NCI-H187 treated with DMSO at 0.1 percent for 48 hours (cell line): Measurements from ENCODE around the gene EPB41.
"Not testable (repeated sequence)": the region's sequence is repeated elsewhere in the genome, so short reads cannot be mapped to it uniquely, and the experiment has no call there.

ENCODE experiments used
- DNase-seq: peaks from one replicate; lab custom pipeline; 2025; lab: John Stamatoyannopoulos, UW

EPB41 gene

DNA sequence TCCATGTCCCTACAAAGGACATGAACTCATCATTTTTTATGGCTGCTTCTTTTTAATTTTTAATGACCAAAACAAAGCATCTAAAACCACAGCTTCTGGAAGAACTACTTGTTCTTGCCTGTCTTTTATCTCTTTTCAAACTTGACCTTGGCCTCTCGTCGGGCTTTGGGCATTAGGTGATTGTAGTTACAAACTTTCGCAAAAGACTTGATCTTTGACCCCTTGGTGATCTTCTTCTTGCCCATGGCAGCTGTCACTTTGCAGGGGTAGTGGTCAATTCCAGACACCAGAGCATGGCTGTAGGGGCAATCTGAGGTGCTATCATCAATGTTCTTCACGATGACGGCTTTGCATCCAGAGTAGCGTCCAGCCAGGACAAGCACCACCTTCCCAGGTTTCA, 67.8 kb downstream of the EPB41 start:
- DNase-seq = no peak

DNA sequence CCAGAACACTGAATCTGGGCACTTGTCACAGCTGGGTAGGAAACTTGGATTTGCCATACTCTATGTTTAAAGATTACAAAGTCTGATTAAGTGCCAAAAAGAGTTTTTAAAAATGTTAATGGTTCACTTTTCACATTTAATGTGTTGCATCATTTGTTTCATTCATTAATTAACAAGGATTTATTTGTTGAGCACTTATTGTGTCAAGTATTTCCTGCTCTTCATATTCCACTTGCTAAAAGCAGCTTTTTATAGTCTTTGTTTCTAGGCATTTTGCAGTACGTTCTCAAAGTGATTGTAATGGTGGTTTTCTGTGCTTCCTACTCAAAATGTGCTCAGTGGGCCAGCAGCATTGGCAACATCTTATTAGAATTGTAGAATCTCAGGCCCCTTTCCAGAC, 68.7 kb downstream of the EPB41 start:
- no peak for DNase-seq

DNA sequence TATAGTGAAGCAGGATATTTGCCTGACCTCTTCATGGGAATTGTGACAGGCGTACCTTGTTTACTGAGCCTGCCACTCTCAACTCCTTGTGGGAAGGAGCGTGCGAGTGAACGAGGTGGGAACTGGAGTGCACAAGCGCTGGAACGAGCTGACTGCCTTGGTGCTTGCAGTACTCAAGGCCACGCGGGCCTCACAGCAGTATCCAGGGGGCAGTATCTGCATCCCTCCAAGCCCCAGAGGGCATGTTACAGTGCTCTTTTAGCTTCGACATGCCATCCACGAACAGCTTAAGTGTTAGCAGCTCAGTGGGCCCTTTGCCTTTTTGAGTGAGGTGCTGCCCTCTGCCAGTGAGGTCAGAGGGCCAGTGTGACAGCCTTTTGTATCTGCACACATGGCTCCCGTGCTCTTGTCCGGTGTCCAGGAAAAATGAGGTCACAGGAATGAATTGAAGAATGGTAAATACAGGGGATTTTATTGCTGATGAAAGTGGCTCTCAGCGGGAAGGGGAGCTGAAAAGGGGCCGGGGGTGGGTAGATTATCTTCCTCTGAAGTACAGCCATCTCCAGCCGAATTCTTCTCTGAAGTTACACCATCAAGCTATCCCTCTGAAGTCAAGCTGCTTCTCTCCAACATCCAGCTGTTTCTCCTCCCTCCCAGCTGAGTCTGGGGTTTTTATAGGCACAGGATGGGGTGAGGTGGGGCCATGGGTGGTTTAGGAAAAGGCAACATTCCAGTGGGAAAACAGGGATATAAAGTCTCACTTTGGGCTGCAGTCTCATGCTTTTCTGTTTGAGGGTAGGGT, 69.3 kb downstream of the EPB41 start:
- DNase-seq = no peak

DNA sequence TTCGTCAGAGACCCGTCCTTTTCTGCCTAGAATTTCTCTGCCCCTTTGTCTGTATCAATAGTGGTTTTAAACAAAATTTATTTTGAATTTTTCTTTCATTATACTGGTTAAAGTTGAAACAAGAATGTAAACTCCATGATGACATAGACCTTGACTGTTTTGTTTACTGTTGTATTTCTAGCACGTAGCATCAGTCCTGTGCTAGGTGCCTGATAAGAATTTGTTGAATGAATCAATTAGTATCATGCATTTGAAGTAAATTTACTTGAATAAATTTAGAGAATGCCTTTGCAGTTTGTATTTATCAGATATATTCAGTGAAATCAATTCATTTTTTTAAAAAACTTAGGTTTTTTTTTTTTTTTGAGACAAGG, 69.9 kb downstream of the EPB41 start:
- no peak for DNase-seq

DNA sequence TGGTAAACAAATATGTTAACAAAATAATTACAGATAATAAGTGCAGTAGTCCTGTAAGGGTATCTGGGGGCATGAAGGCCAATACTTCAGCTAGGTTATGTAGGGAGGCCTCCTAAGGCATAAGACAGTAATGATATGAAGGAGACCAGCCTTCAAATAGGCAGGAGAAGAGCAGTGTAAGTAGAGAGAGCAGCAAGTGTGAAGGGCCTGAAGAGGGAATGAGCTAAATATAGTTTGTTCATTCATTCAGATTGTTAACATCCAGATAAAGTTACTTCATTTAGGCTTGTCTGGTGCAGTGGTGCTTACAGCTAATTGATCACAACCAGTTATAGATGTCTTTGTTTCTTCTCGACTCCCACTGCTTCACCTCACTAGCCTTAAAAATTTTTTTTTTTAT, 71.1 kb downstream of the EPB41 start:
- no peak for DNase-seq

DNA sequence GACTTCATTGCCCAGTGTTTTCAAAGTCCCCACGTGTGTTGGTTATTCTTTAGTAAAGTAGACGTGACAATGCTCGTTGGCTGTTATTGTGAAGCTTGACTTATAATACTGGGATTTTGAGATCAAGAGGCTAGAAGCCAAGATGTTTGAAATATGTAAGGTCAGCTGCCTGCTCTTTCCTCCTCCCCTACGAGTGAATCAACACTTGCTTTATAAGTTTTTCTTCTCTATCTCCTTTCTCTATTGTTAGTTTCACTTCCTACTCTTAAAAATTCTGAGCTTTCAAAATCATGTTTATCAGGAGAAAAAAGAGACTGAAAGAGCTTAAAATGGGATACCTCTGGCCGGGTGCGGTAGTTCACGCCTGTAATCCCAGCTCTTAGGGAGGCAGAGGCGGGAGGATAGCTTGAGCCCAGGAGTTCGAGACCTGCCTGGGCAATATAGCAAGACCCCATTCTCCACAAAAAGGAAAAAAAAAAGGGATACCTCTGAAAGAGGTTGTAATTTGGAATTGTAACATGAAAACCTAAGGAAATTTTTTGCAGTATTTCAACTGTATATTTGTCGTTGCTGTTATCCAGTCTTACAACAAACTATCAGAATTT, 72.0 kb downstream of the EPB41 start:
- no peak for DNase-seq

DNA sequence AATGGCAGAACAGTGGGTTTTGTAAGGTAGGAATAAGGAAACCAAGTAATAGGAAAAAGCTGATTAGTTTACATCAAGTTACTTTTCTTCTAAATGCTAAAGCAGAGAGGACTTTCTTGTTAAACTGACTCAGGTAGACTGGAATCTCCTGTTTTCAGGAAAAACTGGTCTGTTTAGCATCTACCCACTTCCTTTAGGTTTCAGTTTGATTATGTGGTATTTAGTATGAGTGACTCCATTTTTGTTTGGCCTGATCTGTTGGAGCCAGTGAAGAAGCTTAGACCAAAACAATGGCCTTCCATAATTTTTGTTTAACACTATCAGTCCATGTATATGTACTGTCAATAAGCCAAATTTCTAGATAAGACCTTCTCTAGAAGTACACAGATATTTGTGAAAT, 88.4 kb downstream of the EPB41 start:
- no peak for DNase-seq

DNA sequence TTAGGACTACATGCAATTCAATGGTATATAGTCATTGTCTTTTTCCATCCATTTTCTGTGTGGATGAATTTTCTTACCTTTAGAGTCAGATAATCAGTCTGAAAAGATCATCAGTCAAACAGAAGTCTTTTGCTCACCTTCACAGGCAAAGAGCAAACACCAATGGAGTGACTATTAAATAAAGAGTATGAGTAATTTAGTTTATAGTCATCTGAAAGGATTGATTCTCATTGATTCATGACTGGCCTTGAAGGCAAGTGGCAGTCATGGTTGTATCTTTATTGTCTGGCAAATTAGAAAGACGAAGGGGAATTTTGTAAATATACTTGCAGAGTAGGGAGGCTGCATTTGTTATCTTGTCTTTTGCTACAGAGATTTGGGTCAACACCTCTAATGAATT, 89.9 kb downstream of the EPB41 start:
- DNase-seq = no peak

DNA sequence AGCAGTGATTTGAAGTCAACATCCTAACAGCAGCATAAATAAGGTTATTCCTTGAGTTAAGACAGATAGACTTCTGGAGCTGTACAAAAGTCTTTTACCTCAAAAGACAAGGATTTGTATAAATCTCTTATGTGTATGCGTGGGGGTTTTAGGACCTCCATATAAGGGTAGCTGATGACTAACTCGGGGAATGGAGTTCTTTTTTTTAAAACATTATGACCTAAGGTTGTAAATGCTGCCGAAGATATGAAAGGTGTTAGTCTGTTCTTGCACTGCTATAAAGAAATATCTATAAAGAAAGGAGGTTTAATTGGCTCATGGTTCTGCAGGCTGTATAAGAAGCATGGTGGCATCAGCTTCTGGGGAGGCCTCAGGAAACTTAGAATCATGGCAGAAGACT, 90.4 kb downstream of the EPB41 start:
- no peak for DNase-seq

DNA sequence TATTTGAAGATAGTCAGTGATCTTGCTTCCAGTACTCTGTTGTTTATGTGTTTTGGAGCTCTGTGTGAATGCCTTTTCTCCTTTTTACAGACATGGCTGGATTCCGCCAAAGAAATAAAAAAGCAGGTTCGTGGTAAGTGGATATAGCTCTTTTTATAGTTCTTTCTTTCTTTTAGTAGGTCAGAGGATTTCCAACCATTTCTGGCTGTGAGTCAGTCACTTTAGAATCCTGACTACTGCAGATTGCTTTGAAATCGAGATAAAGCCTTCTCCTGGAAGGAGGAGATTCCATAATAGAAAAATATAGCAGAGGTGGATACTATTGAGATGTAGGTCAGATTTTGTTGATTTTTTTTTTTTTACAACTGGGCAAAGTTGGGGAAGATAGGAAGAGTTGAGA, 97.4 kb downstream of the EPB41 start:
- no peak for DNase-seq

DNA sequence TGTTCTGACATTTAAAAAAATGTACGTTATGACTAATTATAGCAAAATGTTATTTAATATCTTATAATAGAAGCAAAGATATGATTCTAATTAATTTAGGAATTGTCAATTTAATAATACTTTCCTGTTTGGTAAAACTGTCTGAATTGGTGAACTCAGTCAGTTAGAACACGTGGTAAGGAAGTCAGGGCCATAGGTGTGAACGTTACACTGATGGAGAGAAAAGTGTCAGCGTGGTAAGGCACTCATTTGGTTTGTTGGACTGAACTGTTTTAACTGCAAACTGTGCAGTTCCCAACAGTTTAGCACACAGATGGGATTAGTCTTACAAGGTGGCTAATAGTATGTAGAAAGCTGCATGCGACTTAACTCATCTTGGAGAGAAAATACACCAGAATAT, 102.9 kb downstream of the EPB41 start:
- no peak for DNase-seq

DNA sequence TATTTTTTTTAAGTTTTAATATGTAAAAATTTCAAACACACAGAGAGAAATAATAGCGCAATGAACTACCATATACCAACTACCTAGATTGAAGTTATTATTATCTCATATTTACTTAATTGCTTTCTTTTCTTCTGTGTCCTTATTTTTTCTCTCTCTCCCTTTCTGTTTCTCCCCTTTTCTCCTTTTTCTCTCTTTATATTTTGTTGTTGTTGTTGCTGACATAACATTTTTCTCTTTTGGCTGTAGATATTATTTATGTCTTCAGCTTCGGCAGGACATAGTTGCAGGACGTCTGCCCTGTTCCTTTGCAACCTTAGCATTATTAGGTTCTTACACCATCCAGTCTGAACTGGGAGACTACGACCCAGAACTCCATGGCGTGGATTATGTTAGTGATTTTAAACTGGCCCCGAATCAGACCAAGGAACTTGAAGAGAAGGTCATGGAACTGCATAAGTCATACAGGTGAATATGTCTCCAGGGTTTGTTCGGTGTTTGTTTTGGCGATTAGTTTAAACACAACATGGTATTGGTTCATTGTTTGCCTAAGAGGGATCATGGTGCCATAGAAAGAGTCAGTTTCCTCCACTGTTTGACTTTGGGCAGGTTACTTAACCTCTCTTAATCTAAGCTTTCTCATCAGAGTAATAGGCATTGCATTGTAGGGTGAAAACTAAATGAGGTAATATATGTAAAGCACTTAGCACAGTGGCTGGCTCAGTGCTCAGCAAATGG, 103.8 kb downstream of the EPB41 start:
- DNase-seq = no peak

DNA sequence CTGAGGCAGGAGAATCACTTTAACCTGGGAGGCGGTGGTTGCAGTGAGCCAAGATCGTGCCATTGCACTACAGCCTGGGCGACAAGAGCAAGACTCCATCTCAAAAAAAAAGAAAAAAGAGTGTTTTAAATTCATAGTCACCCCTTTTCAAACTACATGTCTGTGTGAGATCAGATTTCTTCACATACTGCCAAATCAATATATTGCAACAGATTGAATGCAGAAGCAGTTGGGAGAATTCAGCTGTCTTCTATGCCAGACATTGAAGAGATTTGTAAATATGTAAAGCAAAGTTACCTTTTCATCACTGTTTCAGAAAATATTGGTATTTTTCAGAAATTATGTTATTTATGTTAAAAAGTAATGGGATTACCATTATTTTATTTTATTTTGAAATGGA, 108.3 kb downstream of the EPB41 start:
- DNase-seq = no peak

DNA sequence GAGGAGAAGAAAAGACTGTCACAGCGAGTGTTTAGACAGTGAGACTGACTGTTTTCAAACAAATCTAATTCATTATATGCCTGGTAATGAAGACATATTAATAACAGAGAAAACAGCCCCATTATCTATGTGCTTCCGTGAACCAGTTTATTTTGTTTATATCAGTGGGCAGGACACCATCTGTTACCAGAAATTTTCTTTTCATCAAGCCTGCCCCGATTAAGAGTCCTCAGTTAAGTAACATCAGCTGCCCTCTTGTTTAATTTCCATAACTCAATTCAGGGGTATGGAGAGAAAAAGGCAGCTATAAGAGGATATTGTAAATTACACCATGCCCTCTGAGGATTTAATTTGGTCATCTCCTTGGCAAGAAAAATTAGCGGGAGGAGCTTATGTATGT, 115.3 kb downstream of the EPB41 start:
- no peak for DNase-seq

DNA sequence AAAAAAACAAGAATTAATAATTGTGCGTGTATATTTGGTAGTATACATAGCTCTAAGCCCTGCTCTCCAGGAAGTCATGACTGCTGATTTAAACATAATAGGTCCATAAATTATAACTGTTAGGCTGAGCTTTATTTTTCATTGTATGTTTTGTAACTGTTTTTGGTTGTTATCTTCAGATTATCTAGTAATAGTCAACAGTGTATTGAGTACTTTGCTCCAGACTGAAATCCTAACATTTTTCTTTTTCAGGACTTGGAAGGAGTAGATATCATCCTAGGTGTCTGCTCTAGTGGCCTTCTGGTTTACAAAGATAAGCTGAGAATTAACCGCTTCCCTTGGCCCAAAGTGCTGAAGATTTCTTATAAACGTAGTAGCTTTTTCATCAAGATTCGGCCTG, 118.5 kb downstream of the EPB41 start:
- DNase-seq = no peak

DNA sequence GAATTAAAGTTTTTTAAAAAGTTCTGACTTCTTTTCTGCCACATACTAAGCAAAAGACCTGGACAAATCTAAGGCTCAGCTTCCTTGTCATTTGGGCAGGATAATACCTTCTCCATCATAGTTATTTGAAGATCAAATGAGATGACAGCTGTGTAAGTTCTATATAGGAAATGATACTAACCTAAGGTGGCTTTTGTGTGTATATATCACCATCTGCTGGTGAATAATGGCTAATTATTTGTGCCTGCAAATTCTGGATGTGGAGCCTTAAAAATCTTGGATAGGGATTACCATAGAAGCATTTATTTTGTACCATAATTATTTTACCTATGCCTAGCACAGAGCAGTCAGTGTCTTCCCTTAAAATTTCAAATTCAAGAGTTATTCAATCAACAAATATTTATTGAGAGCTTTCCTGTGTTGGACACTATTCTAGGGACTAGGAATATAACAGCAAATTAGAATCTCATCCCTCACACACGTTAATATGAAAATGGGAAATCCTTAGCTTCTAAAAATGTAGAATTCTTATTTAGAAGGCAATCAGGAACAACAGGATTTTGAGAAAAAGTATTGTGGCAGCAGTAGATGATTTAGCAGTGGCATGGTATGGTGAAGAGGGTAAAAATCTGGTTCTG, 119.6 kb downstream of the EPB41 start:
- peak; percentile 6 for DNase-seq

DNA sequence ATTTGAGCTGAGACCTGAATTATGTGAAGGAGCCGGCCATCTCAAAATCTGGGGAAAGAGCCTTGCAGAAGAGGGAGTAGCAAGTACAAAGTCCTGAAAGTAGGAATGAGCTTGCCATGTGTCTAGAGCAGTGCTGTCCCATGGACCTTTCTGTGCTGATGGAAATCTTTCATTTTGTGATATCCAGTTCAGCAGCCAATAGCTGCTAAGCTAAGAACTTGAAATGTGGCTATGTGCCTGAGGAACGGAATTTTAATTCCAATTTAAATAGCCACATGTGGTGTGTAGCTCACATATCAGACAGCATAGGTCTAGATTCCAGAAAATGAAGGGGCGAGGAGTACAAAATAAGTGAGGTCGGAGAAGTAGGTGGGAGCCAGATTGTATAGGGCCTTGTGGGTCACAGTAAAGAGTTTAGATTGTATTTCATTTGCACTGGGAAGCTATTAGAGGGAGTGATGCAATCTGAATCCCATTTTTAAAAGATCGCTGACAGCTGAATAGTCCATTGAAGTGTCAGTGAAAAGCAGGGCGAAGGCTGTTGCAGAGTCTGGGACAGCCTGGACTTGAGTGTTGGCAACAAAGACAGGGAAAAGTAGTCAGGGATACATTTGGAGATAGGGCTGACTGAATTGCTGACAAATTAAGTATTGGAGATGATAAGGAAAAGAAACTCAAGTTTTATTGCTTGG, 129.1 kb downstream of the EPB41 start:
- DNase-seq = no peak

DNA sequence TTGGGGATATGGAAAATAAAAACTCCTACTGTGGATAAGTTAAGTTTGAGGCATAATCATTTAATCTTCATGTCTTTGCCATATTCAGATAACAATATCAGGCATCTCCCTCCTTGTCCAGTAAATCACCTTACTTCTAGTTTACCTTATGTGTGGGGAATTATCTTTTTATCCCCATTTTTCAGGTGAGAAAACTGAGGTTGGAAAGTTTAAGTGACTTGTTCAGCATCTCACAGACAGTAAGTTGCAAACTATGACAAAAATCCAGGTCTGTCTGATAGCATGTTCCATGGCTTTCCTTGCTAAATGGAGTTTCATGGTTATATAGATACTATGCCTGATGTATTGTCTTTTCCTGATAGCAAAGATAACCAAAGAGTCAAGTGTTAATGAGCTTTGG, 129.6 kb downstream of the EPB41 start:
- DNase-seq = no peak

DNA sequence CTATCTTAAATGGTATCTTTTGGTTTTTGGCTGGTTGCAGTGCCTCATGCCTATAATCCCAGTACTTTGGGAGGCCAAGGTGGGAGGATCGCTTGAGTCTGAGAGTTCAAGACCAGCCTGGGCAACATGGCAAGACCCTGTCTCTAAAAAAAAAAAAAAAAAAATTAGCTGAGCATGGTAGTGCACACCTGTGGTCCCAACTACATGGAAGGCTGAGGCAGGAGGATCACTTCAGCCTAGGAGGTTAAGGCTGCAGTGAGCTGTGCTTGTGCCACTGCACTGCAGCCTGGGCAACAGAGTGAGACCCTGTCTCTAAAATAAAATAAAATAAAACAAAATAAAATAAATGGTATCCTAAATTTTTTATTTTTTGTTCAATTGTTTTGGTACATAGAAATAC, 131.3 kb downstream of the EPB41 start:
- DNase-seq = not testable (repeated sequence)

DNA sequence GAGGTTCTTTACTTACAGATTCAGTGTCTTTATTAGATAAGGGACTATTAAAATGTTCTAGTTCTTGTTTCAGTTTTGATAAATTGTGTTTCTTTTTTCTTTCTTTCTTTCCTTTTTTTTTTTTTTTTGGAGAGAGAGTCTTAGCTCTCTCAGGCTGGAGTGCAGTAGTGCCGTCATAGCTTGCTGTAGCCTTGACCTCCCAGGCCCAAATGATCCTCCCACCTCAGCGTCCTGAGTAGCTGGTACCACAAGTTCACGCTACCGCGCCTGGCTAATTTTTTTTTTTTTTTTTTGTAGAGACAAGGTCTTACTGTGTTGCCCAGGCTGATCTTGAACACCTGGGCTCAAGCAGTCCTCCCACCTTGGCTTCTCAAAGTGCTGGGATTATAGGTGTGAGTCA, 132.8 kb downstream of the EPB41 start:
- DNase-seq = no peak

DNA sequence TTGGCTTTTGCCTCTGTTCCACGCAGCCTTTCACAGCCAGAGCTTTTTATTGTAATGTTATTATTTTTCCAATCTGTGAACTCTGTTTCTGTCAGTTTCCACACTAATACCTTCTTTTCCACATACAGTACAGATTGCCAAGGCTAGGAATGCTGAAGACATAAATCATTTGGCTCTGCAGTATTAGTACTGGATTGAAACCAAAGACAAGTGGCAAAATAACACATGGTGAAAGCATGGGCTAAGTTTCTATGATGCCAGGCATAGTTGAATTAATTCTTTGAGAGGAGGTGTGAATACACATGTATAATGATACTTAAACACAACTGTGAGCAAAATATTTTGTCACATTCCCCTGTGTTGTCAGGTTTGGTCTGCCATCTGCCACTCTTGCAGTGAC, 135.8 kb downstream of the EPB41 start:
- no peak for DNase-seq

DNA sequence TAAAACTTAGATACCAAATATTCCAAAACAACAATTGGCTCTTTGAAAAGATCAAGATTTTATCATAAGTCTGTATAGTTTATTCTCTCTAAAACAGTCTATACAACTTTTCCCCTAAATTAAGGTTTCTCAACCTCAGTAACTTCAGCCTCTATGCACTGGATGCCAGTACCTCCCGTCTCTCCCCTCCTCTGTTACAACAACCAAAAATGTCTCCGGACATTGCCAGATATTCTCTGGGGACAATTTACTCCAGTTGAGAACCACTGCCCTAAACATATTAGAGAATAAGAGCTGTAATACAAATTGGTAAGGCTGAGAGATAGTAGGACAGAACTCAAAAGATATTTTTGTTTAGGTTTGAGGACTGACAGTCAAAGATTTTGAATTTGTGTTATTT, 137.7 kb downstream of the EPB41 start:
- DNase-seq = no peak
